B cell (primary cell): ENCODE measurements around the gene SAG. TPM values are rescaled to one million over a fixed set of nuclear protein-coding genes. Genes with fewer than 3 reads are reported as not detected.

Source experiments
- ATAC-seq: fragments of 200-7000 bp; cut with Tn5 transposase; one replicate; pipeline ENCODE4 v1.10.0; 2021; ENCODE audit warnings: low read depth, mild to moderate bottlenecking, moderate number of reproducible peaks, moderate library complexity
- CTCF ChIA-PET: fragments of 350-600 bp; sonication (Branson Sonifier 250); formaldehyde crosslinking; loops from one replicate; lab custom pipeline; 2021; ENCODE audit warnings: antibody characterized with exemption, inconsistent platforms; lab: Charles Lee
- POLR2A ChIA-PET: fragments of 350-600 bp; sonication (Branson Sonifier 250); formaldehyde crosslinking; loops from one replicate; lab custom pipeline; 2021; ENCODE audit warnings: antibody characterized with exemption; lab: Charles Lee
- DNase-seq: peaks from one replicate; pipeline ENCODE4 v3.0.0; 2013
- H2AFZ ChIP-seq: 2 replicates; pipeline ENCODE4 v1.6.1; 2012; ENCODE audit warnings: mild to moderate bottlenecking, low read depth, low read length; ENCODE audit not compliant: insufficient read depth, poor library complexity, severe bottlenecking
- H3K27ac ChIP-seq, 2 donors: 1 replicate in 1 of 2; 2 replicates in 1 of 2; pipeline ENCODE4 v1.5.1; 2012 to 2013; ENCODE audit warnings: low read length in 2 of 2, mild to moderate bottlenecking in 2 of 2, moderate library complexity in 1 of 2
- H3K27me3 ChIP-seq, 4 experiments: fragments of 200-600 bp in 1 of 4; sonication (generic) in 1 of 4; replicated peaks in 1 of 4; 1 replicate in 2 of 4; 2 replicates in 2 of 4; pipeline versions ENCODE4 v1.6.1 to v1.7.0; 2013 to 2016; ENCODE audit warnings: low read length in 3 of 4, mild to moderate bottlenecking in 2 of 4, mixed read lengths in 1 of 4, moderate library complexity in 1 of 4; ENCODE audit not compliant: insufficient read depth in 4 of 4, control insufficient read depth in 3 of 4; ENCODE audit errors: control extremely low read depth in 1 of 4
- H3K36me3 ChIP-seq, 2 experiments: replicated peaks in 1 of 2; 1 replicate in 1 of 2; 2 replicates in 1 of 2; pipeline versions ENCODE4 v1.6.1 to v1.7.1; 2013; ENCODE audit warnings: low read length in 1 of 2; ENCODE audit not compliant: insufficient read depth in 2 of 2, control insufficient read depth in 1 of 2; ENCODE audit errors: control extremely low read depth in 1 of 2, extremely low read depth in 1 of 2
- H3K4me1 ChIP-seq, 2 donors: fragments of 200-600 bp in 1 of 2; sonication (generic) in 1 of 2; 1 replicate in 1 of 2; 2 replicates in 1 of 2; pipeline versions ENCODE4 v1.5.1 to v1.6.1; 2013 to 2017; ENCODE audit warnings: low read length in 2 of 2; ENCODE audit not compliant: control insufficient read depth in 2 of 2, insufficient read depth in 2 of 2
- H3K4me2 ChIP-seq: replicated peaks from 2 replicates; pipeline ENCODE3; 2012; ENCODE audit warnings: mild to moderate bottlenecking, low read depth, low read length; ENCODE audit not compliant: poor library complexity, severe bottlenecking
- H3K4me3 ChIP-seq, 5 experiments: fragments of 200-600 bp in 1 of 5; sonication (generic) in 1 of 5; 1 replicate in 3 of 5; 2 replicates in 2 of 5; pipeline versions ENCODE4 v1.5.1 to v1.7.0; 2011 to 2016; ENCODE audit warnings: low read length in 4 of 5, mild to moderate bottlenecking in 4 of 5, low read depth in 2 of 5, control low read depth in 1 of 5, moderate library complexity in 1 of 5; ENCODE audit not compliant: insufficient read depth in 1 of 5; ENCODE audit errors: control extremely low read depth in 1 of 5, extremely low read depth in 1 of 5
- H3K79me2 ChIP-seq: fragments of 200-600 bp; sonication (generic); one replicate; pipeline ENCODE4 v1.6.0; 2016; ENCODE audit warnings: low read length; ENCODE audit not compliant: control insufficient read depth, insufficient read depth
- H3K9ac ChIP-seq: fragments of 200-600 bp; sonication (generic); 2 replicates; pipeline ENCODE4 v1.6.1; 2017; ENCODE audit warnings: mild to moderate bottlenecking, low read length, moderate library complexity
- H3K9me3 ChIP-seq, 3 donors: one replicate each; pipeline versions ENCODE4 v1.6.1 to v1.7.1; 2013; ENCODE audit warnings: low read length in 2 of 3; ENCODE audit not compliant: control insufficient read depth in 2 of 3, insufficient read depth in 1 of 3; ENCODE audit errors: control extremely low read depth in 1 of 3
- H4K20me1 ChIP-seq: 2 replicates; pipeline ENCODE4 v1.6.0; 2012; ENCODE audit warnings: mild to moderate bottlenecking, low read length; ENCODE audit not compliant: insufficient read depth, control insufficient read depth, poor library complexity, severe bottlenecking
- H3K27ac Mint-ChIP-seq: one replicate; pipeline ENCODE4 v1.8.0; 2021; ENCODE audit warnings: mixed read lengths
- H3K27me3 Mint-ChIP-seq: one replicate; pipeline ENCODE4 v1.8.0; 2021; ENCODE audit warnings: mixed read lengths
- H3K4me1 Mint-ChIP-seq: one replicate; pipeline ENCODE4 v1.8.0; 2021; ENCODE audit warnings: mixed read lengths
- H3K4me3 Mint-ChIP-seq: one replicate; pipeline ENCODE4 v1.8.0; 2021; ENCODE audit warnings: mixed read lengths
- H3K9me3 Mint-ChIP-seq: one replicate; pipeline ENCODE4 v1.8.0; 2022; ENCODE audit warnings: mixed read lengths; ENCODE audit not compliant: insufficient read depth
- CTCF ChIP-seq: fragments of 200-600 bp; IDR thresholded peaks from one replicate; pipeline ENCODE4 v1.8.0; 2022; ENCODE audit warnings: antibody characterized with exemption, mild to moderate bottlenecking
- EZH2 ChIP-seq: IDR thresholded peaks from 2 replicates; pipeline ENCODE4 v1.6.1; 2012; ENCODE audit warnings: borderline replicate concordance, low read depth, mild to moderate bottlenecking, moderate library complexity, low read length; ENCODE audit not compliant: insufficient read depth, poor library complexity, severe bottlenecking
- WGBS: methylation state at CpG from one replicate; pipeline ENCODE4 v1.1.5; 2013; ENCODE audit warnings: missing lambda C conversion rate; ENCODE audit not compliant: insufficient coverage; 5-methylcytosine and 5-hydroxymethylcytosine counted together
- intact Hi-C: fragments of 100-400 bp; cut with micrococcal nuclease; formaldehyde crosslinking; loops from one replicate; pipeline ENCODE4 v1.10.0; 2022
- polyA plus RNA-seq: library from polyadenylated mRNA; depleted of rRNA; stranded (reverse); fragments of >200 nt; gene quantifications from 2 replicates; pipeline ENCODE4 v1.2.3, GENCODE V29; 2012
- total RNA-seq, 2 donors: library from RNA; stranded (reverse); fragments of 120-200 nt in 1 of 2; gene quantifications; 1 replicate in 1 of 2; 2 replicates in 1 of 2; pipeline versions ENCODE4 v1.2.3 to v1.2.4, GENCODE V29; 2013 to 2022

The SAG gene
- total and polyA plus RNA-seq, 2 donors (not counting 1 experiment from before 2014, with no cell fraction given): 0.03 to 0.17 TPM

GRCh38 chr2:233259730-233260129, 47.9 kb upstream of the SAG start:
- Histone ChIP-seq H3K27me3 (no peaks in the 10 kb centered on the region), H4K20me1 (peaks cover 55% of the 10 kb centered on the region), H3K36me3 (peaks cover 13 to 74% of the 10 kb centered on the region in 2 experiments), H3K27ac (no peak overlapping the region), H3K9me3 (no peaks in the 10 kb centered on the region), H3K4me1 (peaks cover 0 to 12% of the 10 kb centered on the region in 2 donors), H3K79me2 (peaks cover 86% of the 10 kb centered on the region), H3K4me2 (no peak overlapping the region), H3K9ac (no peak overlapping the region), H2AFZ (no peak overlapping the region), H3K4me3 (no peak overlapping the region)
- no peak for DNase-seq
- ATAC-seq: no peak
- Mint-ChIP-seq H3K4me3 (no peak overlapping the region), H3K27ac (no peak overlapping the region), H3K27me3 (no peaks in the 10 kb centered on the region), H3K4me1 (peaks cover 42% of the 10 kb centered on the region), H3K9me3 (no peaks in the 10 kb centered on the region)
- intact Hi-C loops: no loop called here
- CTCF ChIA-PET: no interaction called here
- TF ChIP-seq CTCF (no peak), EZH2 (no peak)
- no CpG with 5 or more reads among the region's 1 CpG for WGBS
- POLR2A ChIA-PET: no interaction called here

- TF ChIP-seq CTCF (no peak), EZH2 (no peak)
- ChIA-PET CTCF (no interaction called here), POLR2A (interaction anchor here (0.6 kb wide), 1 partner anchor 23 kb away, joined by 3 read pairs; no protein-coding TSS in a partner anchor)
- no peak overlapping the region for H3K27ac Mint-ChIP-seq
- ATAC-seq: no peak
- Histone ChIP-seq H3K9ac (no peak overlapping the region), H3K36me3 (peaks cover 16 to 83% of the 10 kb centered on the region in 2 experiments), H3K27ac (no peak overlapping the region), H3K79me2 (peaks cover 77% of the 10 kb centered on the region), H3K27me3 (no peaks in the 10 kb centered on the region), H4K20me1 (peaks cover 52% of the 10 kb centered on the region), H2AFZ (no peak overlapping the region), H3K4me2 (no peak overlapping the region), H3K4me3 (no peak overlapping the region), H3K9me3 (no peaks in the 10 kb centered on the region), H3K4me1 (peaks cover 0 to 12% of the 10 kb centered on the region in 2 donors)
- intact Hi-C loops: no loop called here
- no peaks in the 10 kb centered on the region for H3K27me3 Mint-ChIP-seq
- 100% methylated on average over 4 of the region's 5 CpGs for WGBS
- H3K4me1 Mint-ChIP-seq: peaks cover 35% of the 10 kb centered on the region
- DNase-seq: no peak
- no peaks in the 10 kb centered on the region for H3K9me3 Mint-ChIP-seq
- H3K4me3 Mint-ChIP-seq: no peak overlapping the region
These were observed 47.0 kb upstream of the SAG start for GRCh38 chr2:233260661-233261060.
